ENCODE measurements around the gene MAD2L2.

Gene MAD2L2

DNA sequence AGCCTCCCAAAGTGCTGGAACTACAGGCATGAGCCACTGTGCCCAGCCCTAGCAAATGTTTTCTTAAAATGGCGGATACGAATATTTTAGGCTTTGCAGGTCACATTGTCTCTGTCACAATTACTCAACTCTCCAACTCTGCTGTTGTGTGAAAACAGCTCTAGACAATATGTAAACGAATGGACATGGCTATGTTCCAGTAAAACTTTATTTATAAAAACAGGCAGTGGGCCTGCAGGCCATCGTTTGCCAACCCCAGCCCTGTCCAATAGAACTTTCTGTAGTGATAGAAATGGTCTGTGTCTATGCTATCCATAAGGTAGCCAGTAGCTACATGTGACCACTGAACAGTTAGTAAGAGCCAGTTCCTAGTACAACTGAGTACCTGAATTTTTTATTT, 21.2 kb downstream of the MAD2L2 start:
- TF ChIP-seq, protein P1, sequence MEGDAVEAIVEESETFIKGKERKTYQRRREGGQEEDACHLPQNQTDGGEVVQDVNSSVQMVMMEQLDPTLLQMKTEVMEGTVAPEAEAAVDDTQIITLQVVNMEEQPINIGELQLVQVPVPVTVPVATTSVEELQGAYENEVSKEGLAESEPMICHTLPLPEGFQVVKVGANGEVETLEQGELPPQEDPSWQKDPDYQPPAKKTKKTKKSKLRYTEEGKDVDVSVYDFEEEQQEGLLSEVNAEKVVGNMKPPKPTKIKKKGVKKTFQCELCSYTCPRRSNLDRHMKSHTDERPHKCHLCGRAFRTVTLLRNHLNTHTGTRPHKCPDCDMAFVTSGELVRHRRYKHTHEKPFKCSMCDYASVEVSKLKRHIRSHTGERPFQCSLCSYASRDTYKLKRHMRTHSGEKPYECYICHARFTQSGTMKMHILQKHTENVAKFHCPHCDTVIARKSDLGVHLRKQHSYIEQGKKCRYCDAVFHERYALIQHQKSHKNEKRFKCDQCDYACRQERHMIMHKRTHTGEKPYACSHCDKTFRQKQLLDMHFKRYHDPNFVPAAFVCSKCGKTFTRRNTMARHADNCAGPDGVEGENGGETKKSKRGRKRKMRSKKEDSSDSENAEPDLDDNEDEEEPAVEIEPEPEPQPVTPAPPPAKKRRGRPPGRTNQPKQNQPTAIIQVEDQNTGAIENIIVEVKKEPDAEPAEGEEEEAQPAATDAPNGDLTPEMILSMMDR (conservative IDR thresholded peaks at IDR 0.05; ENCODE audit: low read length), result no peak
- no peak for TF ChIP-seq EZH2phosphoT487 (IDR thresholded peaks at IDR 0.05; ENCODE audit: borderline replicate concordance)
- H4K20me1 ChIP-seq (ENCODE audit: insufficient read depth, low read length, poor library complexity, severe bottlenecking), result no peaks in the 10 kb centered on the region
- peaks cover 10% of the 10 kb centered on the region for H3K4me1 ChIP-seq (ENCODE audit: insufficient read depth, low read length, poor library complexity, severe bottlenecking)

DNA sequence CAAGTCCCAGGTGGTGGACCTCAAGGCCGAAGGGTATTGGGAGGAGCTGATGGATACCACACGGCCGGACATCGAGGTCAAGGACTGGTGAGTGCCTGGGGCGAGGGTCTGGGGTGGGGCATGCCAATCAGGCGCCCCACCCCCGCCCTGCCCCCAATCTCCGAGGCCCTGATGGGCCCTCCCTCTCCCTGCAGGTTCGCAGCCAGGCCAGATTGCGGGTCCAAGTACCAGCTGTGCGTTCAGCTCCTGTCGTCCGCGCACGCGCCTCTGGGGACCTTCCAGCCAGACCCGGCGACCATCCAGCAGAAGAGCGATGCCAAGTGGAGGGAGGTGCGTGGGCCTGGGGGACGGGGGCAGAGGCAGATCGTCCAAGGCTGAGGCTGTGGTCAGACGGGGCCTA, 22.4 kb downstream of the MAD2L2 start:
- H3K36me3 ChIP-seq (ENCODE audit: insufficient read depth, low read length), result no peaks in the 10 kb centered on the region
- no peaks in the 10 kb centered on the region for H3K9me3 ChIP-seq (ENCODE audit: insufficient read depth, low read depth, low read length)
- H3K4me1 ChIP-seq (ENCODE audit: insufficient read depth, low read length, poor library complexity, severe bottlenecking), result peaks cover 10% of the 10 kb centered on the region
- TF ChIP-seq, protein P1 (conservative IDR thresholded peaks at IDR 0.05; ENCODE audit: low read length), result no peak
- TF ChIP-seq EZH2phosphoT487 (IDR thresholded peaks at IDR 0.05; ENCODE audit: borderline replicate concordance), result no peak
- no peaks in the 10 kb centered on the region; the same call in 1 of the 2 replicates for H3F3A ChIP-seq (ENCODE audit: low read depth)
- no peak overlapping the region for H3K4me3 ChIP-seq (ENCODE audit: low read length, poor library complexity, severe bottlenecking)
- no peak overlapping the region for H2AFZ ChIP-seq (ENCODE audit: low read length)
- no peaks in the 10 kb centered on the region for H3K9me2 ChIP-seq (replicated peaks; ENCODE audit: low read depth, low read length)
- no peaks in the 10 kb centered on the region for H4K20me1 ChIP-seq (ENCODE audit: insufficient read depth, low read length, poor library complexity, severe bottlenecking)
- no peak overlapping the region for H3K9ac ChIP-seq (ENCODE audit: low read depth, low read length, poor library complexity, severe bottlenecking)
- no peaks in the 10 kb centered on the region for H3K27me3 ChIP-seq (ENCODE audit: insufficient read depth, low read length, poor library complexity, severe bottlenecking)
- no peak overlapping the region for H3K4me2 ChIP-seq (ENCODE audit: low read depth, low read length, poor library complexity, severe bottlenecking)
- no peaks in the 10 kb centered on the region for H3K79me2 ChIP-seq (ENCODE audit: insufficient read depth, low read length)

More for the DNA sequence above, 21.2 kb downstream of the MAD2L2 start:
- Histone ChIP-seq H3K9me3 (ENCODE audit: insufficient read depth, low read depth, low read length) (no peaks in the 10 kb centered on the region), H3F3A (ENCODE audit: low read depth) (no peaks in the 10 kb centered on the region; the same call in 1 of the 2 replicates), H3K4me3 (ENCODE audit: low read length, poor library complexity, severe bottlenecking) (no peak overlapping the region), H3K4me2 (ENCODE audit: low read depth, low read length, poor library complexity, severe bottlenecking) (no peak overlapping the region), H3K9ac (ENCODE audit: low read depth, low read length, poor library complexity, severe bottlenecking) (no peak overlapping the region), H3K27me3 (ENCODE audit: insufficient read depth, low read length, poor library complexity, severe bottlenecking) (no peaks in the 10 kb centered on the region), H3K79me2 (ENCODE audit: insufficient read depth, low read length) (no peaks in the 10 kb centered on the region), H2AFZ (ENCODE audit: low read length) (no peak overlapping the region), H3K9me2 (replicated peaks; ENCODE audit: low read depth, low read length) (no peaks in the 10 kb centered on the region), H3K36me3 (ENCODE audit: insufficient read depth, low read length) (no peaks in the 10 kb centered on the region)

DNA sequence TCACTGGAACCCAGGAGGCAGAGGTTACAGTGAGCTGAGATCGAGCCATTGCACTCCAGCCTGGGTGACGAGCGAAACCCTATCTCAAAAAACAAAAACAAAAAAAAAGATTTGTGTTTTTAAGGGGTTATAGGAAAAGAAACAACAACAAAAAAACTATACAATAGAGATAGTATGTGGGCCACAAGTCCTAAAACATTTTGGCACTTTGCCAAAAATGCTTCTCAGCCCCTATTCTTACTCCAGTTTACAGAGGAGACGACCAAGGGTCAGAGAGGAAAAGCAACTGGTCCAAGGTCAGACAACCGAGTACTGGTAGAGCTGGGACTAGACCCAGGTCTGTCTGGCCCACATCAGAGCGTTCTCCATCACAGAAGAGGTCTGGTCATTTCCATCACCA, 23.3 kb downstream of the MAD2L2 start:
- no peak overlapping the region for H3K9ac ChIP-seq (ENCODE audit: low read depth, low read length, poor library complexity, severe bottlenecking)
- H3K4me3 ChIP-seq (ENCODE audit: low read length, poor library complexity, severe bottlenecking), result no peak overlapping the region
- no peaks in the 10 kb centered on the region for H3K36me3 ChIP-seq (ENCODE audit: insufficient read depth, low read length)

More for the DNA sequence above, 23.3 kb downstream of the MAD2L2 start:
- no peaks in the 10 kb centered on the region for H3K27me3 ChIP-seq (ENCODE audit: insufficient read depth, low read length, poor library complexity, severe bottlenecking)
- no peaks in the 10 kb centered on the region for H3K9me3 ChIP-seq (ENCODE audit: insufficient read depth, low read depth, low read length)
- no peak overlapping the region for H3K4me2 ChIP-seq (ENCODE audit: low read depth, low read length, poor library complexity, severe bottlenecking)
- H2AFZ ChIP-seq (ENCODE audit: low read length), result no peak overlapping the region
- H3K79me2 ChIP-seq (ENCODE audit: insufficient read depth, low read length), result no peaks in the 10 kb centered on the region
- TF ChIP-seq, protein P1 (conservative IDR thresholded peaks at IDR 0.05; ENCODE audit: low read length), result no peak
- no peak for TF ChIP-seq EZH2phosphoT487 (IDR thresholded peaks at IDR 0.05; ENCODE audit: borderline replicate concordance)
- peaks cover 10% of the 10 kb centered on the region for H3K4me1 ChIP-seq (ENCODE audit: insufficient read depth, low read length, poor library complexity, severe bottlenecking)
- no peaks in the 10 kb centered on the region for H3K9me2 ChIP-seq (replicated peaks; ENCODE audit: low read depth, low read length)
- H4K20me1 ChIP-seq (ENCODE audit: insufficient read depth, low read length, poor library complexity, severe bottlenecking), result no peaks in the 10 kb centered on the region
- no peaks in the 10 kb centered on the region; the same call in 1 of the 2 replicates for H3F3A ChIP-seq (ENCODE audit: low read depth)
